ENCODE measurements around the gene MCM8. TPM values are rescaled to one million over a fixed set of nuclear protein-coding genes. Genes with fewer than 3 reads are reported as not detected.

The MCM8 gene
- polyA plus RNA-seq, 1 donor (not counting 4 experiments of a cell fraction or from before 2014, with no cell fraction given) = 7.0 TPM

DNA sequence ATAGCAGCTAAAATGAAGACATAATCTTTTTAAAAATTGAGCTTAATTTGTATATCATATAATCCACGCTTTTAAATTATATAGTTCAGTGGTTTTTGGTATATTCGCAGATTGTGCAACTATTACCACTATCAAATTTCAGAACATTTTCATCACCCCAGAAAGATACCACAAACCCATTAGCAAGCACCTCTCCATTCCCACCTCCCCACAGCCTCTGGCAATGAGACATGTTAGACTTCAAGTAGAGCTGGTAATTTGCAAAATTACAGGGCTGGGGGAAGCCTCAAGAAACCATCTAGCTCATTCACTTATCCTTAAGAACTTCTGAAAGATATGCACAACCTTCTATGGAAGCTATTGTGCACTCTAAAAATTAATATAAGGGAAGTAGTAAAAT lies 37.3 kb upstream of the MCM8 start:
- H3K79me2 ChIP-seq (ENCODE audit: control insufficient read depth, insufficient read depth, low read length) = no peaks in the 10 kb centered on the region
- H3K4me1 ChIP-seq (ENCODE audit: control insufficient read depth, extremely low read depth, insufficient read depth, low read length) = peaks cover 4% of the 10 kb centered on the region
- H3K9me1 ChIP-seq (ENCODE audit: control insufficient read depth, extremely low read depth, insufficient read depth, low read length) = no peaks in the 10 kb centered on the region
- no peak overlapping the region for H3K4me2 ChIP-seq (ENCODE audit: control insufficient read depth, extremely low read depth, insufficient read depth, low read depth, low read length)
- FAIRE-seq (no peak), DNase-seq (ENCODE audit: low read depth, low spot score) (no peak)
- no peaks in the 10 kb centered on the region for H3K36me3 ChIP-seq (ENCODE audit: control insufficient read depth in 2 of 2, extremely low read depth in 1 of 2, insufficient read depth in 2 of 2, low read length in 2 of 2)
- dilution Hi-C loops (cut with MboI; ENCODE audit: extremely low pct_ligation_motif_present, low sequenced_read_pairs) = no loop called here
- TF ChIP-seq, protein P1, sequence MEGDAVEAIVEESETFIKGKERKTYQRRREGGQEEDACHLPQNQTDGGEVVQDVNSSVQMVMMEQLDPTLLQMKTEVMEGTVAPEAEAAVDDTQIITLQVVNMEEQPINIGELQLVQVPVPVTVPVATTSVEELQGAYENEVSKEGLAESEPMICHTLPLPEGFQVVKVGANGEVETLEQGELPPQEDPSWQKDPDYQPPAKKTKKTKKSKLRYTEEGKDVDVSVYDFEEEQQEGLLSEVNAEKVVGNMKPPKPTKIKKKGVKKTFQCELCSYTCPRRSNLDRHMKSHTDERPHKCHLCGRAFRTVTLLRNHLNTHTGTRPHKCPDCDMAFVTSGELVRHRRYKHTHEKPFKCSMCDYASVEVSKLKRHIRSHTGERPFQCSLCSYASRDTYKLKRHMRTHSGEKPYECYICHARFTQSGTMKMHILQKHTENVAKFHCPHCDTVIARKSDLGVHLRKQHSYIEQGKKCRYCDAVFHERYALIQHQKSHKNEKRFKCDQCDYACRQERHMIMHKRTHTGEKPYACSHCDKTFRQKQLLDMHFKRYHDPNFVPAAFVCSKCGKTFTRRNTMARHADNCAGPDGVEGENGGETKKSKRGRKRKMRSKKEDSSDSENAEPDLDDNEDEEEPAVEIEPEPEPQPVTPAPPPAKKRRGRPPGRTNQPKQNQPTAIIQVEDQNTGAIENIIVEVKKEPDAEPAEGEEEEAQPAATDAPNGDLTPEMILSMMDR (optimal IDR thresholded peaks at IDR 0.05 in 1 of 3, IDR thresholded peaks at IDR 0.05 in 1 of 3, conservative IDR thresholded peaks at IDR 0.05 in 1 of 3; ENCODE audit: extremely low read depth in 1 of 3, insufficient read depth in 2 of 3, low read length in 3 of 3) = no peak
- H3K27ac ChIP-seq (ENCODE audit: control insufficient read depth, insufficient read depth, low read length) = no peak overlapping the region
- no peaks in the 10 kb centered on the region for H4K20me1 ChIP-seq (ENCODE audit: control insufficient read depth, extremely low read depth, insufficient read depth, low read length)
- no peaks in the 10 kb centered on the region for H3K9me3 ChIP-seq (ENCODE audit: control insufficient read depth, low read depth, low read length)
- no peak overlapping the region for H3K4me3 ChIP-seq (ENCODE audit: control insufficient read depth in 2 of 3, extremely low read depth in 1 of 3, insufficient read depth in 2 of 3, low read depth in 1 of 3, low read length in 3 of 3)
- no peak overlapping the region for H3K9ac ChIP-seq (ENCODE audit: control insufficient read depth, extremely low read depth, insufficient read depth, low read length)
- H2AFZ ChIP-seq (ENCODE audit: control insufficient read depth, low read length) = no peak overlapping the region
- H3K27me3 ChIP-seq (ENCODE audit: control insufficient read depth, extremely low read depth, insufficient read depth, low read length) = peaks cover 7% of the 10 kb centered on the region

DNA sequence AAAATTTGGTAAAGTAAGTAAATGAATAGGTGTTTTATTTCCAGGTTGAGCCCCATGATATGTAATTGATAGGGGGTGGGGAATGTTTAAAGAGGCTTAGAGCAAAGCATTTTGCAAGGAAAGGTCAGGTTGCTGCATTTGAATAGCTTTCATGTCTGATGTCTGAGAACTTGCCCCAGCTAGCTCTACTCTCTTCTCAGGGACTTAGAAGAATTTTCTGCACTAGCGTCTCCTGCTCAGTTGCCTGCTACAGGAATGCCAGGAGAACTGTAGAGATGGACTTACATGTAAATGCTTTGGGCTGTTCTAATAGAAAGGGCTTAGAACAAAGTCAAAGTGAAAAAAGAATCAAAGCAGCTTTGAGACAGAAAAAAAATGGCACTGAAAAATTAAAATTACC lies 35.6 kb upstream of the MCM8 start:
- DNase-seq (ENCODE audit: low read depth, low spot score) (no peak), FAIRE-seq (no peak)
- no peaks in the 10 kb centered on the region for H3K79me2 ChIP-seq (ENCODE audit: control insufficient read depth, insufficient read depth, low read length)
- H4K20me1 ChIP-seq (ENCODE audit: control insufficient read depth, extremely low read depth, insufficient read depth, low read length) = no peaks in the 10 kb centered on the region
- H3K4me2 ChIP-seq (ENCODE audit: control insufficient read depth, extremely low read depth, insufficient read depth, low read depth, low read length) = no peak overlapping the region
- no peak for TF ChIP-seq EZH2 (IDR thresholded peaks at IDR 0.05; ENCODE audit: low read length)
- TF ChIP-seq, protein P1 (optimal IDR thresholded peaks at IDR 0.05 in 1 of 3, IDR thresholded peaks at IDR 0.05 in 1 of 3, conservative IDR thresholded peaks at IDR 0.05 in 1 of 3; ENCODE audit: extremely low read depth in 1 of 3, insufficient read depth in 2 of 3, low read length in 3 of 3) = no peak
- no peaks in the 10 kb centered on the region for H3K9me3 ChIP-seq (ENCODE audit: control insufficient read depth, low read depth, low read length)
- H3K9me1 ChIP-seq (ENCODE audit: control insufficient read depth, extremely low read depth, insufficient read depth, low read length) = no peaks in the 10 kb centered on the region
- no peak overlapping the region for H3K4me3 ChIP-seq (ENCODE audit: control insufficient read depth in 2 of 3, extremely low read depth in 1 of 3, insufficient read depth in 2 of 3, low read depth in 1 of 3, low read length in 3 of 3)
- H3K27ac ChIP-seq (ENCODE audit: control insufficient read depth, insufficient read depth, low read length) = no peak overlapping the region
- H3K4me1 ChIP-seq (ENCODE audit: control insufficient read depth, extremely low read depth, insufficient read depth, low read length) = peaks cover 20% of the 10 kb centered on the region
- H2AFZ ChIP-seq (ENCODE audit: control insufficient read depth, low read length) = no peak overlapping the region
- H3K36me3 ChIP-seq (ENCODE audit: control insufficient read depth in 2 of 2, extremely low read depth in 1 of 2, insufficient read depth in 2 of 2, low read length in 2 of 2) = no peaks in the 10 kb centered on the region
- H3K9ac ChIP-seq (ENCODE audit: control insufficient read depth, extremely low read depth, insufficient read depth, low read length) = no peak overlapping the region
- dilution Hi-C loops (cut with MboI; ENCODE audit: extremely low pct_ligation_motif_present, low sequenced_read_pairs) = no loop called here
- peaks cover 7% of the 10 kb centered on the region for H3K27me3 ChIP-seq (ENCODE audit: control insufficient read depth, extremely low read depth, insufficient read depth, low read length)
